ENCODE data around the gene OSGEP.

DNA sequence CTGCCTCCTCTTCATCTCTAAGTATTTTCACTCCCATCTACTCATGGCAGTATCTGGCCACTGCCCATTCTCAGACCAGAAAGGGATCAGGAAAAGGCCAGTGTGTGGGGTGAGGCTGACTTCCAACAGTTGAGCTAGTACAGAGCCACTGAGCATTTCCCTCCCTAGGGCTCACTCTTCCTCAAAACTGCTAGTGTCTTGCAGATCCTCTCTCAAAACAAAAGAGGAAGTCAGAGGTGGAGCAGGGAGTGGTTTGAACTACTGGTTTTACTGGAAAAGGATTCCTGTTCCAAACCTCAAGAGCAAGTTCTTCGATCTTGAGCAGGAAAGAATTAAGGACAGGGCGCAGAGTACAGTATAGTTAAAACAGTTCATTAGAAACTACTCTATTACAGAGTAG is 39.0 kb upstream of the OSGEP start:
- TF ChIP-seq BHLHE40 (IDR thresholded peaks at IDR 0.05; ENCODE audit: borderline replicate concordance) (no peak), SP1 (IDR thresholded peaks at IDR 0.05) (no peak), FOXM1 (IDR thresholded peaks at IDR 0.05; ENCODE audit: borderline replicate concordance) (no peak), LEF1 (IDR thresholded peaks at IDR 0.05; ENCODE audit: borderline replicate concordance) (no peak), TARDBP (IDR thresholded peaks at IDR 0.05) (no peak)
